Skin of body (tissue), 2 donors: ENCODE data around the gene CTNND1. TPM values are rescaled to one million over a fixed set of nuclear protein-coding genes. Genes with fewer than 3 reads are reported as not detected.
"Not testable (repeated sequence)": the region's sequence is repeated elsewhere in the genome, so short reads cannot be mapped to it uniquely, and the experiment has no call there.

Source experiments
- DNase-seq: peaks from one replicate; lab custom pipeline; 2025; lab: John Stamatoyannopoulos, UW
- total RNA-seq: library from RNA; depleted of rRNA; stranded (reverse); fragments of >200 nt; gene quantifications from one replicate; pipeline ENCODE4 v1.2.3, GENCODE V29; 2014

CTNND1 gene
- total RNA-seq, 1 donor from 2014 or later, result 191 TPM

GRCh38 chr11:57792060-57792541 lies 30.5 kb downstream of the CTNND1 start:
- no peak for DNase-seq

GRCh38 chr11:57792870-57793269 lies 31.3 kb downstream of the CTNND1 start:
- no peak for DNase-seq

GRCh38 chr11:57793351-57794115 lies 31.9 kb downstream of the CTNND1 start:
- DNase-seq, result no peak

GRCh38 chr11:57798905-57799559 lies 37.4 kb downstream of the CTNND1 start:
- peak; percentile 26 for DNase-seq

DNA sequence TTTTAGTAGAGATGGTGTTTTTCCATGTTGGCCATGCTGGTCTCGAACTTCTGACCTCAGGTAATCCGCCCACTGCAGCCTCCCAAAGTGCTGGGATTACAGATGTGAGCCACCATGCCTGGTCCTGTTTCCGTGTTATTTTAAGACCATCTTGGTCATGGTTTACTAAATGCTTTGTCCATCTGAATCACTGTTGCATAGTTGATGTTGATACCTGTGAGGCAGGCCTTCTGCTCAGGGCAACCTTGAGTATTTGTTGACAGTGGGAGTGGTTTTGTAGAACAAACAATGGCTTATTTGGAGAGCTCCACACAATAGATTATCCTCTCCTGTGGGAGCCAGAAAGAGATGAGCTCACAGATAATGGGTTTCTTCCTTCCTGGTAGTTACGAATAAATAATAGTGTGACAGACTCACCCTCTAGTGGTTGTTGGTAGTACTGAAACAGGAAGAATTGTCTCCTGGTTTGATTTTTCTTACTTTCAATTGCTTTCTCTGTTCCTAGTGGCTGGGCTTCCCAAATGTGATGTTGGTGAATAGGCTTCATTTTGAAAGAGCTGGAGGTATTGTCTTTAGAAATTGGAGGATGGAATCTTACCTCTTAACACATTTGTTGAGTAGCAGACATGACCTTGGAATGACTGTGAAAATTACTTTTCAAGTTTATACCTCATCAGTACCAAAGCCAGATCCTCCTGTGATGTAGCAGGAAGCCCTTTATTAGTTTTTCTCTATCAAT lies 39.0 kb downstream of the CTNND1 start:
- peak; percentile 63 for DNase-seq

- DNase-seq, result no peak
Measured at GRCh38 chr11:57801183-57801485, 39.5 kb downstream of the CTNND1 start.

DNA sequence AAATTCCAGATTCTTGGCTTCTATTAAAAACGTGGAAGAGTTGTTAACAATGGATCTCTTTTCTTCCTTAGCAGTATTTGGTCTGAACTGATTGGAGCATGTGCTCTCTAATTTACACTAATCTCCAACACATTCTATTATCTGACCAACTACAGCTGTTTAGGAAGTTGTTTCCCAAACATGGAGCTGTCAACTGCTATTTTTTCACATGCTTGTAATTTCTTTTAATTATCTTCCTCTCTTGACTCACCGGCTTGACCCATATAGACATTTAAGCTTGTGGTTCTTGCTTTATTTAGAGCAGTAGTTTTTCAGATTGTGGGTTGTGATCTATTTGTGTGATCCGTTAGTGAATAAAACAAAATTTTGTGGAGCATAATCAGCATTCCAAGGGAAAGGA lies 40.8 kb downstream of the CTNND1 start:
- no peak for DNase-seq

DNA sequence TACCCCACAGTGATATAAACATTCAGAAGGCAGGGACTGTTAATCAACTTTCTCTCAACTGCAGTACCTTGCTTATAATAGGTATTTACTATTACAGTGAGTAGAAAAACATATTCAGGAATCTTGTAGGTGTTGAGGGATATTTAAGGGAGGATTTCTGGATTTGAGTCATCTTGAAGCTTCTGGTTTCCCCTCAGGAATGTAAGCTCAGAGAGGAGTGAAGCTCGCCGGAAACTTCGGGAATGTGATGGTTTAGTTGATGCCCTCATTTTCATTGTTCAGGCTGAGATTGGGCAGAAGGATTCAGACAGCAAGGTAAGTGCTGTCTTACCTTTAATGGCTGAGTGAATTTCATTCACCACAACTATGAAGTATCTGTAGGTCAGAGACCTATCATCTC lies 42.9 kb downstream of the CTNND1 start:
- DNase-seq, result no peak

DNA sequence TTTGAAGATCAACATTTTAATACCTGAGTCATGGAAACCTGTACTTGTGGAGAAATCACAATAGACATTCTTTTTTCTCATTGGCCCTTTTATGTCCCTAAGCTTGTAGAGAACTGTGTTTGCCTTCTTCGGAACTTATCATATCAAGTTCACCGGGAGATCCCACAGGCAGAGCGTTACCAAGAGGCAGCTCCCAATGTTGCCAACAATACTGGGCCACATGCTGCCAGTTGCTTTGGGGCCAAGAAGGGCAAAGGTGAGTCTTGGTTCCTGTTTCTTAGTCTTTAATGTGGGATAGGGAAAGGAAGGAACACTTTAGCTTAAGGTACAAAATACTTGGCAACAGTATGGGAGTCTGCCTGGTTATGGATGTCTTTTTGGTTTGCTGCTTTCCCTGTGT lies 44.2 kb downstream of the CTNND1 start:
- no peak for DNase-seq

DNA sequence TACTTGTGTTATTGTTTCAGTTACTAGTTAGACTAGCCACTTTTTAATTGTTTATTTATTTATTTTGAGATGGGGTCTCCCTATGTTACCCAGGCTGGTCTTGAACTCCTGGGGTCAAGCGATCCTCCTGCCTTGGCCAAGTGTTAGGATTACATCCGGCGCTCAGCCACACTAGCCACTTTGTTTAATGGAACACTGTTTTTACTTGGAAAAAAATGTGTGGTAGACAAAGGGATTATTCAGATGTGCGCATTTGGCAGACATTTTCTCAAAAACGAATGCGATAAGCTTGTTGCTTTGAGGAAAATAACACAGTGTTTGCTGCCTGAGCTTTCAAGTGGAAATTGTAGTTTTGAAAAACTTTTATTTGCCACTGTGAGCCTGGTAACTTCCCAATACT lies 51.0 kb downstream of the CTNND1 start:
- DNase-seq, result no peak

- no peak for DNase-seq
Measured at GRCh38 chr11:57815476-57815875, 53.9 kb downstream of the CTNND1 start.

- DNase-seq, result no peak
Measured at GRCh38 chr11:57815877-57816276, 54.3 kb downstream of the CTNND1 start.

DNA sequence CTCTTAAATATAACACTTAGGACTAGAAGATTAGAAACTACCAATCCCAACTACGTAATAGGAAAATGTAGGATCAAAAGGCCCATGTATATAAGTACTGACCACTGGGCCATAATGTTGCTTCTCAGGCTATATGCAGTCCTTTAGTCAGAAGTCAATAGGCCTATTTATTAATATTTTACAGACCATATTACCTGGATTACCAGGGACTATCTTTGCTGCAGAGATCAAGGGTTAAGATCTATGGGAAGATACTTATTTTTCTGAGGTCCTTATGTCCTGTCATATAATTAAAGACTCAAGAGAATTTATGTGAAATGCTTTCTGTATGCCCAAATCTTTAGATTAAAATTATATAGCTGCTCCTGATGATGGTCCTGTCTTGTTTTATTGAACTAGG lies 57.2 kb downstream of the CTNND1 start:
- DNase-seq, result no peak

DNA sequence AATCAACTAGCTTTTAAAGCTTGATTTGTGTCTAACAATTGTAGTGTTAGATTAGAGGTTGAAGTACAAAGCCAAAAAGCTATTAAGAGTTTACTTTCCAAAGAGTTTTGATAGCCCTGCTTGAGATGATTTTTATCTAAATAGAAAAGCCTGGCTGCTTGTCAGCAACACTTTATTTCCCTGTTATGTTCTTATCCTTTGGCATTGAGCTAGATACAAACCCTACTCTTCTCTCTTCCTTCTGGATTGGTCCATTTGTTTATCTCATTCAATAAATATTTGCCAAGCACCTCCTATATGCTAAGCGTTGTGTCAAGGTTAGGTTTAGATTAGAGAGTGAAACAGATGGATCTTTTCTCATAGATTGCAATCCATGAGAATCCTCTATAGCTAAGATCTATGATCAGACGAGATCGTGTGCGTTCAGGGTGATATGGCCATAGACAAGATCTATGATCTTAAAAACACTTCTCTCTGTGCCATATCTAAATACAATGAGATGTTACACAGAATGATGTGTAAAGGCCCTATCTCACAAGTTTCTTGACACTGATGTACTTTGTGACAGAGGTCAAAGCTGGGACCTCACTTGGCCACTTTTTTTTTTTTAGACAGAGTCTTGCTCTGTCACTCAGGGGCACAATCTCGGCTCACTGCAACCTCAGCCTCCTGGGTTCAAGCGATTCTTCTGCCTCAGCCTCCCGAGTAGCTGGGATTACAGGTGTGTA lies 57.8 kb downstream of the CTNND1 start:
- no peak for DNase-seq

DNA sequence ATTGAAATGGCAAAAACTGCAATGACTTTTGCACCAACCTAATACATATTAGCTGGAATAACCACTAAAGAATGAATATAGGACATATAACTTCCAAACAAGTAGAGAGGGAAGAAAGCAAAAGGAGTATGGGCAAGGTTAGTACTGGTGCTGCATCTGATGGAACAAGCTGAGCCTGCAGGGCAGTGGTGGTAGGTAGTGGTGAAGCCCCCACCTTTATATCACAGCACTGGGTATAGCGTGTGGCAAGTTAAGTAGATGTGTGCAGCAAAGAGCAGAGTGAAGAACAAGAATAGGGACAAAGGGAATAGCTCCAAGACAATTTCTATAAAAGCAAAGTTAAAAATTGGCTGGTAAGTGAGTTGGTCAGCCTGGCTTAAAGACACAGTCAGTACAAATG lies 62.3 kb downstream of the CTNND1 start:
- no peak for DNase-seq

GRCh38 chr11:57834852-57835251 lies 73.2 kb downstream of the CTNND1 start:
- no peak for DNase-seq

DNA sequence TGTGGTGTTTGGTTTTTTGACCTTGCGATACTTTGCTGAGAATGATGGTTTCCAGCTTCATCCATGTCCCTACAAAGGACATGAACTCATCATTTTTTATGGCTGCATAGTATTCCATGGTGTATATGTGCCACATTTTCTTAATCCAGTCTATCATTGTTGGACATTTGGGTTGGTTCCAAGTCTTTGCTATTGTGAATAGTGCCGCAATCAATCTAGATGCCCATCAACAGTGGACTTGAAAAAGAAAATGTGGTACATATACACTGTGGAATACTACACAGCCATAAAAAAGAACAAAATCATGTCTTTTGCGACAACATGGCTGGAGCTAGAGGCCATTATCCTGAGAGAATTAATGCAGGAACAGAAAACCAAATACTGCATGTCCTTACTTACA lies 77.0 kb downstream of the CTNND1 start:
- not testable (repeated sequence) for DNase-seq

- no peak for DNase-seq
Measured at GRCh38 chr11:57842873-57843272, 81.3 kb downstream of the CTNND1 start.

GRCh38 chr11:57867966-57868365 lies 106.4 kb downstream of the CTNND1 start:
- no peak for DNase-seq

GRCh38 chr11:57868491-57868890 lies 106.9 kb downstream of the CTNND1 start:
- no peak for DNase-seq
